Activated T-helper 1 cell treated with anti-CD3 and anti-CD28 coated beads, Interleukin-12 subunit alpha, Interleukin-12 subunit beta, Interleukin-2, Interleukin-4 antibody, amounts not matched to agents 30 ng/mL and 10 ng/mL and 1 ng/mL, durations not matched to agents 14 hours and 24 hours and 36 hours (primary cell): ENCODE measurements around the gene SCN3A. TPM values are rescaled to one million over a fixed set of nuclear protein-coding genes. Genes with fewer than 3 reads are reported as not detected.

ENCODE experiments used
- DNase-seq: peaks from one replicate; pipeline ENCODE4 v3.0.0; 2021; ENCODE audit warnings: low spot score
- H3K27ac Mint-ChIP-seq: one replicate; pipeline ENCODE4 v1.8.0; 2021; ENCODE audit warnings: mild to moderate bottlenecking, mixed read lengths
- H3K27me3 Mint-ChIP-seq: one replicate; pipeline ENCODE4 v1.8.0; 2022; ENCODE audit warnings: mild to moderate bottlenecking, moderate library complexity, mixed read lengths; ENCODE audit not compliant: insufficient read depth
- H3K36me3 Mint-ChIP-seq: one replicate; pipeline ENCODE4 v1.8.0; 2021; ENCODE audit warnings: low read depth, mixed read lengths
- H3K4me1 Mint-ChIP-seq: one replicate; pipeline ENCODE4 v1.8.0; 2021; ENCODE audit warnings: low read depth, mixed read lengths
- H3K4me3 Mint-ChIP-seq: one replicate; pipeline ENCODE4 v1.8.0; 2021; ENCODE audit warnings: mild to moderate bottlenecking, moderate library complexity, mixed read lengths
- H3K9me3 Mint-ChIP-seq: one replicate; pipeline ENCODE4 v1.8.0; 2021; ENCODE audit warnings: mixed read lengths
- intact Hi-C: fragments of 100-400 bp; cut with micrococcal nuclease; formaldehyde crosslinking; loops from one replicate; pipeline ENCODE4 v1.15.1; 2024
- total RNA-seq: library from RNA; stranded (reverse); gene quantifications from 2 replicates; pipeline ENCODE4 v1.2.3, GENCODE V29; 2022

Gene SCN3A
- total RNA-seq, 1 donor from 2014 or later: not detected

GRCh38 chr2:165173215-165173614, 30.6 kb downstream of the SCN3A start:
- Mint-ChIP-seq H3K4me3 (no peak overlapping the region), H3K27ac (no peak overlapping the region), H3K4me1 (no peaks in the 10 kb centered on the region), H3K27me3 (peaks cover 4% of the 10 kb centered on the region), H3K36me3 (no peaks in the 10 kb centered on the region), H3K9me3 (no peaks in the 10 kb centered on the region)
- DNase-seq: no peak
- intact Hi-C loops: no loop called here

GRCh38 chr2:165164201-165164600, 39.6 kb downstream of the SCN3A start:
- Mint-ChIP-seq H3K36me3 (no peaks in the 10 kb centered on the region), H3K4me1 (no peaks in the 10 kb centered on the region), H3K27ac (no peak overlapping the region), H3K4me3 (no peak overlapping the region), H3K9me3 (no peaks in the 10 kb centered on the region), H3K27me3 (no peaks in the 10 kb centered on the region)
- no peak for DNase-seq
- intact Hi-C loops: no loop called here

GRCh38 chr2:165163761-165164160, 40.1 kb downstream of the SCN3A start:
- Mint-ChIP-seq H3K4me3 (no peak overlapping the region), H3K27me3 (no peaks in the 10 kb centered on the region), H3K36me3 (no peaks in the 10 kb centered on the region), H3K4me1 (no peaks in the 10 kb centered on the region), H3K27ac (no peak overlapping the region), H3K9me3 (no peaks in the 10 kb centered on the region)
- DNase-seq: no peak
- intact Hi-C loops: no loop called here

- Mint-ChIP-seq H3K36me3 (no peaks in the 10 kb centered on the region), H3K4me3 (no peak overlapping the region), H3K9me3 (no peaks in the 10 kb centered on the region), H3K27ac (no peak overlapping the region), H3K27me3 (no peaks in the 10 kb centered on the region), H3K4me1 (no peaks in the 10 kb centered on the region)
- no peak for DNase-seq
- intact Hi-C loops: no loop called here
Measured at GRCh38 chr2:165162466-165162865, 41.4 kb downstream of the SCN3A start.

GRCh38 chr2:165161510-165161909, 42.3 kb downstream of the SCN3A start:
- intact Hi-C loops: no loop called here

GRCh38 chr2:165157160-165157559, 46.7 kb downstream of the SCN3A start:
- intact Hi-C loops: no loop called here
- H3K4me3 Mint-ChIP-seq: no peak overlapping the region
- H3K27me3 Mint-ChIP-seq: no peaks in the 10 kb centered on the region
- H3K36me3 Mint-ChIP-seq: no peaks in the 10 kb centered on the region
- H3K9me3 Mint-ChIP-seq: no peaks in the 10 kb centered on the region
- no peak for DNase-seq
- H3K27ac Mint-ChIP-seq: no peak overlapping the region
- H3K4me1 Mint-ChIP-seq: no peaks in the 10 kb centered on the region

More at GRCh38 chr2:165161510-165161909, 42.3 kb downstream of the SCN3A start:
- Mint-ChIP-seq H3K27me3 (no peaks in the 10 kb centered on the region), H3K36me3 (no peaks in the 10 kb centered on the region), H3K4me1 (no peaks in the 10 kb centered on the region), H3K27ac (no peak overlapping the region), H3K4me3 (no peak overlapping the region), H3K9me3 (no peaks in the 10 kb centered on the region)
- DNase-seq: no peak

GRCh38 chr2:165155152-165155551, 48.7 kb downstream of the SCN3A start:
- Mint-ChIP-seq H3K27ac (no peak overlapping the region), H3K4me3 (no peak overlapping the region), H3K9me3 (no peaks in the 10 kb centered on the region), H3K4me1 (no peaks in the 10 kb centered on the region), H3K27me3 (no peaks in the 10 kb centered on the region), H3K36me3 (no peaks in the 10 kb centered on the region)
- intact Hi-C loops: no loop called here
- no peak for DNase-seq

GRCh38 chr2:165149439-165149838, 54.4 kb downstream of the SCN3A start:
- intact Hi-C loops: no loop called here
- H3K4me1 Mint-ChIP-seq: no peaks in the 10 kb centered on the region
- H3K36me3 Mint-ChIP-seq: no peaks in the 10 kb centered on the region
- no peaks in the 10 kb centered on the region for H3K9me3 Mint-ChIP-seq
- DNase-seq: no peak
- peaks cover 4% of the 10 kb centered on the region for H3K27me3 Mint-ChIP-seq
- H3K4me3 Mint-ChIP-seq: no peak overlapping the region
- H3K27ac Mint-ChIP-seq: no peak overlapping the region

- Mint-ChIP-seq H3K27me3 (peaks cover 4% of the 10 kb centered on the region), H3K4me3 (no peak overlapping the region), H3K4me1 (no peaks in the 10 kb centered on the region), H3K9me3 (no peaks in the 10 kb centered on the region), H3K36me3 (no peaks in the 10 kb centered on the region), H3K27ac (no peak overlapping the region)
- no peak for DNase-seq
- intact Hi-C loops: no loop called here
Measured at GRCh38 chr2:165147186-165148045, 56.4 kb downstream of the SCN3A start.

- Mint-ChIP-seq H3K4me3 (no peak overlapping the region), H3K4me1 (no peaks in the 10 kb centered on the region), H3K27me3 (peaks cover 4% of the 10 kb centered on the region), H3K9me3 (no peaks in the 10 kb centered on the region), H3K27ac (no peak overlapping the region), H3K36me3 (no peaks in the 10 kb centered on the region)
- intact Hi-C loops: no loop called here
- no peak for DNase-seq
Measured at GRCh38 chr2:165144315-165144714, 59.5 kb downstream of the SCN3A start.

GRCh38 chr2:165141601-165142354, 62.1 kb downstream of the SCN3A start:
- no peaks in the 10 kb centered on the region for H3K9me3 Mint-ChIP-seq
- H3K4me1 Mint-ChIP-seq: no peaks in the 10 kb centered on the region
- H3K27ac Mint-ChIP-seq: no peak overlapping the region
- peaks cover 4% of the 10 kb centered on the region for H3K27me3 Mint-ChIP-seq
- H3K36me3 Mint-ChIP-seq: no peaks in the 10 kb centered on the region
- H3K4me3 Mint-ChIP-seq: no peak overlapping the region
- no peak for DNase-seq
- intact Hi-C loops: no loop called here

GRCh38 chr2:165126244-165126643, 77.6 kb downstream of the SCN3A start:
- Mint-ChIP-seq H3K36me3 (no peaks in the 10 kb centered on the region), H3K27ac (no peak overlapping the region), H3K4me1 (no peaks in the 10 kb centered on the region), H3K9me3 (peaks cover 3% of the 10 kb centered on the region), H3K4me3 (no peak overlapping the region), H3K27me3 (no peaks in the 10 kb centered on the region)
- intact Hi-C loops: no loop called here
- no peak for DNase-seq

GRCh38 chr2:165122521-165122920, 81.3 kb downstream of the SCN3A start:
- Mint-ChIP-seq H3K4me1 (no peaks in the 10 kb centered on the region), H3K9me3 (no peaks in the 10 kb centered on the region), H3K27me3 (no peaks in the 10 kb centered on the region), H3K36me3 (no peaks in the 10 kb centered on the region), H3K27ac (no peak overlapping the region), H3K4me3 (no peak overlapping the region)
- DNase-seq: no peak
- intact Hi-C loops: no loop called here
